Cardiac muscle cell (in vitro differentiated cells and primary cell): ENCODE data around the gene RASGRP2. TPM values are rescaled to one million over a fixed set of nuclear protein-coding genes. Genes with fewer than 3 reads are reported as not detected.

ENCODE experiments used
- DNase-seq, 2 donors: peaks; one replicate each; pipeline versions ENCODE4 v3.0.0 to v3.0.0-alpha.2; 2010 to 2017; ENCODE audit warnings: low read depth in 1 of 2, low spot score in 1 of 2
- H3K27ac ChIP-seq: fragments of 200-600 bp; sonication (generic); 2 replicates; pipeline ENCODE4 v1.5.1; 2016
- H3K27me3 ChIP-seq: fragments of 200-600 bp; sonication (generic); 2 replicates; pipeline ENCODE4 v1.6.0; 2016; ENCODE audit warnings: control low read depth
- H3K36me3 ChIP-seq: fragments of 200-600 bp; sonication (generic); 2 replicates; pipeline ENCODE4 v1.5.1; 2016; ENCODE audit warnings: control low read depth
- H3K4me1 ChIP-seq: fragments of 200-600 bp; sonication (generic); 2 replicates; pipeline ENCODE4 v1.8.1; 2017; ENCODE audit warnings: low read depth, mild to moderate bottlenecking, mixed run types
- H3K4me3 ChIP-seq: fragments of 200-600 bp; sonication (generic); 2 replicates; pipeline ENCODE4 v1.5.1; 2016; ENCODE audit warnings: mild to moderate bottlenecking
- H3K9me3 ChIP-seq: fragments of 200-600 bp; sonication (generic); 2 replicates; pipeline ENCODE4 v1.5.1; 2017; ENCODE audit warnings: low read depth, mild to moderate bottlenecking, control low read depth
- polyA plus RNA-seq: library from polyadenylated mRNA; unstranded; fragments of >200 nt; fragmentation: Nextera tagmentation; extraction: Ambion mirVana; gene quantifications from 2 replicates; pipeline ENCODE4 v1.2.1, GENCODE V29; 2016
- total RNA-seq: library from RNA; depleted of rRNA; stranded (reverse); fragments of >200 nt; gene quantifications from 2 replicates; pipeline ENCODE4 v1.2.3, GENCODE V29; 2016
- TF ChIP-seq, protein P1 (sequence below): IDR thresholded peaks from 2 replicates; pipeline ENCODE4 v1.5.1; 2012; ENCODE audit warnings: low read depth, mild to moderate bottlenecking, low read length

Gene RASGRP2
- total and polyA plus RNA-seq, 2 experiments from 2014 or later = 60.8 to 64.0 TPM

DNA sequence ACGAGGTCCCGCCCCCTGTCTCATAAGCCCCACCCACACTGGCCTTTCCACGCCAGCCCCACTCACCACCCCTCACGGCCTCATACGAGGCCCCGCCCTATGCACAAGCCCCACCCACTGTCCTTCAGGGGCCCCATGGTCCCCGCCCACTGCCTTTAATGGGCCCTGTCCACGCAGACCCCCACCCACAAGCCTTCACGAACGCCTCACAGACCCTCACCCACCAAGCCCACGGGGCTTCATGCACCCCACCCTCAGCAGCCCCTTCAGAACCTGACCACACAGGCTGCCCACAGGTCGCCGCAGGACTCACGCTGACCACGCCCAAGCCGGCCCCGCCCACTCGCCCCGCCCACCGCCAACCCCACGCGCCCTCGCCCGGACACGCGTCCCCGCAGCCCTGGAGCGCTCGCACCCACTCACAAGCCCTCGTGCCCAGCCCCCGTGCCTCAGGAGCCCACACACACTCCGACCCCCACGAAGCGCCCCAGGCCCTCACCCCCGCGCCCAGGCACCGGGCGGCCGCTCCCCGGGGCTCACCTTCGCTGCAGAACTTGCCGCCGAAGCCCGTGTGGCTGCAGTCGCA lies 31.4 kb downstream of the RASGRP2 start:
- TF ChIP-seq, protein P1, sequence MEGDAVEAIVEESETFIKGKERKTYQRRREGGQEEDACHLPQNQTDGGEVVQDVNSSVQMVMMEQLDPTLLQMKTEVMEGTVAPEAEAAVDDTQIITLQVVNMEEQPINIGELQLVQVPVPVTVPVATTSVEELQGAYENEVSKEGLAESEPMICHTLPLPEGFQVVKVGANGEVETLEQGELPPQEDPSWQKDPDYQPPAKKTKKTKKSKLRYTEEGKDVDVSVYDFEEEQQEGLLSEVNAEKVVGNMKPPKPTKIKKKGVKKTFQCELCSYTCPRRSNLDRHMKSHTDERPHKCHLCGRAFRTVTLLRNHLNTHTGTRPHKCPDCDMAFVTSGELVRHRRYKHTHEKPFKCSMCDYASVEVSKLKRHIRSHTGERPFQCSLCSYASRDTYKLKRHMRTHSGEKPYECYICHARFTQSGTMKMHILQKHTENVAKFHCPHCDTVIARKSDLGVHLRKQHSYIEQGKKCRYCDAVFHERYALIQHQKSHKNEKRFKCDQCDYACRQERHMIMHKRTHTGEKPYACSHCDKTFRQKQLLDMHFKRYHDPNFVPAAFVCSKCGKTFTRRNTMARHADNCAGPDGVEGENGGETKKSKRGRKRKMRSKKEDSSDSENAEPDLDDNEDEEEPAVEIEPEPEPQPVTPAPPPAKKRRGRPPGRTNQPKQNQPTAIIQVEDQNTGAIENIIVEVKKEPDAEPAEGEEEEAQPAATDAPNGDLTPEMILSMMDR = no peak
- no peak overlapping the region for H3K27ac ChIP-seq
- H3K9me3 ChIP-seq = no peaks in the 10 kb centered on the region
- peaks cover 80% of the 10 kb centered on the region for H3K27me3 ChIP-seq
- no peaks in the 10 kb centered on the region for H3K36me3 ChIP-seq
- DNase-seq = no peak
- no peak overlapping the region for H3K4me3 ChIP-seq
- H3K4me1 ChIP-seq = peaks cover 3% of the 10 kb centered on the region

DNA sequence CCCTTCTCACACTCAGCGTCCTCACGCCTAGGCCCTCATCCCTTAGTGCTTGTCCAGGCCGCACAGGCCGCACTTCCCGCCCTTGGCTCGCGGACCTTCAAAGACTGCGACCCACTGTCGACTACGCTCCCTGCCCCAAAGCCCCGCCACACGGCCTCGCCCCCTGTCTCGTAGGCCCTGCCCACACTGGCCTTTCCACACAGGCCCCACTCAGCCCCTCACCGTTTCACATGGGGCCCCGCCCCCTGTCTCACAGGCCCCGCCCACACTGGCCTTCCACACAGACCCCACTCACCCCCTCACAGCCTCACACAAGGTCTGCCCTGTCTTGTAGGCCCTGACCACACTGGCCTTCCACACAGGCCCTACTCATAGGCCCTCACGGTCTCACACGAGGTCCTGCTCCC lies 32.0 kb downstream of the RASGRP2 start:
- Histone ChIP-seq H3K9me3 (no peaks in the 10 kb centered on the region), H3K4me1 (peaks cover 3% of the 10 kb centered on the region), H3K36me3 (no peaks in the 10 kb centered on the region), H3K4me3 (no peak overlapping the region), H3K27me3 (peaks cover 75% of the 10 kb centered on the region), H3K27ac (no peak overlapping the region)
- no peak for DNase-seq
- TF ChIP-seq, protein P1 = no peak

DNA sequence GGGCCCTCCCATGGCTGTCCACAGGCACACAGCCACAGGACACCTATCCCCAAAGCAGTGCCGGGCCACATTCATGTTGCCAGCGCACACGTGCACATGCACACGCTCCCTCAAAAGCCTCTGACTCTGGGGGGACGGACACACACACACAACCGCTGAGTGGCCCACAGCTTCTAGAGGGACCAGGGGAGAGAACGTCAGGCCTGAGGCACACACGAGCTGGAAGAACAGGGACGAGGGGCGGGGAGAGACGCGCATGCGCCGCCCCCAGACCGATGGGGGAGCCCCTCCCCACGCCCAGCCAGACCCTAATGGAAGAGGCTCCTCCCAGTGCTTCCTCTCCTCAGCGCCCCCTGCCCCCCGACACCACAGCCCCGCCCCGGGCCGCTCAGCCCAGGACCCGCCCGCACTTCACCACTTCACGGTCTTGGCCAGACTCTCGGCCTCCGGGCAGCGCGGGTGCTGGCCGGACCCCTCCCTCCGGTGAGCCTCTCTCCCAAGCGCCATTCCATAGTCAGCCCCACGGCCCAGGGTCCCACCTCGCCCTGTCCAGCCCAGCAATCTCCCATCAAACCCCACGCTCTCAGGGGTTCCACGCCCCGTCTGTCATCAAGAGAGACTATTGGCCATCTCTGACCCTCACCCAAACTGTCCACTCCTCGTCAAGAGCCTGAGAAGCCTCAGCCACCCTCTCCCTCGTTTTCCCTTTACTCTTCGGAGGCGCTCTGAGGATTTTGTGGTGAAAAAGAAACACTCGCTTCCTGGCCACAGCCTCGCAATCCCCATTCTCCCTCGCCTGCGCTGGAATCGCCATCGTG lies 32.6 kb downstream of the RASGRP2 start:
- Histone ChIP-seq H3K27ac (no peak overlapping the region), H3K4me1 (peaks cover 3% of the 10 kb centered on the region), H3K27me3 (peaks cover 69% of the 10 kb centered on the region), H3K4me3 (no peak overlapping the region), H3K36me3 (no peaks in the 10 kb centered on the region), H3K9me3 (no peaks in the 10 kb centered on the region)
- TF ChIP-seq, protein P1 = no peak
- peak in 1 of 2 donors; percentile 37 for DNase-seq

DNA sequence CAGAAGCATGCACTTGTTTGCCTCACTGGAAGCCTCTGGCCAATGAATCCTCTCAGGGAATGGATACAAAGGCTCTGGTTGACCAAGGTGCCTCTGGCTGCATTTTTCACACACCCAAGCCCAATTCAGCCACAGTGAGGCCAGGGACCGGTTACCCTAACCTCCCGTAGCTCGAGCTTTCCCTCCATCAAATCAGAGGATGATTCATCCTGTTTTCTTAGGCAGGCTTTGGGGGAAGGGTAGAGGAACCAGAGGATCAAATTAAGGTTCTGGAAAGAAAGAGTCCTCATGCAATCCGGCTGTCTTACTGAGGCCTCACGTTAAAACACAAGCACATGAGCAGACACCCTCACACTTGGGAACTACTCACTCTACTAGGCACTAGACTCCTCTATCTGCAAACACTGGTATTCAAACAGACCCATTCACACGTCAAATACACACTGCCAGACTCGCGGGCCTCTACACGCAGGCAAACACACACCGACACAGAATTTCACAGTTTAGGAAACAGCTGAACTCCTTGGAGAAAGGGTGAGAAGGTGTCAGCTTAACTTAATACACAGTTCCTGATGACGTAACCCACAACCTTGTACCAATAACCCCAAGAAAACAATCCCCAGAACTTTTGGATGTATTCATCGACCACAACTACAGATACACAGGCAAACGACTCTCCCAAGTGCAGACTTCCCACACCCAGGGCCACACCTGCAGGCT lies 33.4 kb downstream of the RASGRP2 start:
- H3K27ac ChIP-seq = no peak overlapping the region
- no peak for DNase-seq
- H3K4me3 ChIP-seq = no peak overlapping the region
- no peaks in the 10 kb centered on the region for H3K36me3 ChIP-seq
- peaks cover 61% of the 10 kb centered on the region for H3K27me3 ChIP-seq
- TF ChIP-seq, protein P1 = no peak
- H3K9me3 ChIP-seq = no peaks in the 10 kb centered on the region
- peaks cover 3% of the 10 kb centered on the region for H3K4me1 ChIP-seq

DNA sequence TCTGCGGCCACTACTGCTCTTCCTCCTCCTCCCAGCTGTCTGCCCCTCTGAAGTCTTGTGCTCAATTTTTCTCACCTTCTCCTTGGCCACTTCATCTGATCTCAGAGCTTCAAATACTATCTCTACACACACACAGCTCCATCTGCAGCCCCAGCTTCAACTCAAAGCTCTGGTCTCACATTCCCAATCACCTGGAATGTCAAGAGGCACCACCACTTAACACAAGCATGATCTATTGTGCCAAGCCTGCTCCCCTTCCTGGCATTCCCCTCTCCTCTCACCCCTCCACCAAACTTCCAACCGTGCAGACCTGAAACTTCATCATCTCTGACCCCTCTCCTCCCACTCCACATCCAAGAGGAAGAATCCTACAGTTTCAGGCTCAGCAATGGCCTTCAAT lies 38.4 kb downstream of the RASGRP2 start:
- TF ChIP-seq, protein P1 = no peak
- no peak for DNase-seq
- Histone ChIP-seq H3K4me1 (no peaks in the 10 kb centered on the region), H3K27me3 (peaks cover 30% of the 10 kb centered on the region), H3K9me3 (no peaks in the 10 kb centered on the region), H3K4me3 (no peak overlapping the region), H3K27ac (no peak overlapping the region), H3K36me3 (no peaks in the 10 kb centered on the region)
